Right cardiac atrium (tissue), 5 donors: ENCODE results near the gene CD81. TPM values are rescaled to one million over a fixed set of nuclear protein-coding genes. Genes with fewer than 3 reads are reported as not detected.

Experiments used
- ATAC-seq, 2 donors: fragments of 200-7000 bp; cut with Tn5 transposase; one replicate each; pipeline versions ENCODE4 v1.8.0 to v1.9.1; 2020; ENCODE audit warnings: moderate library complexity in 2 of 2, mild to moderate bottlenecking in 1 of 2
- DNase-seq, 3 donors: peaks; one replicate each; pipeline ENCODE4 v3.0.0-alpha.2; 2020
- H3K27ac ChIP-seq: one replicate; pipeline ENCODE4 v1.5.1; 2013; ENCODE audit warnings: mild to moderate bottlenecking, low read length, control low read depth, moderate library complexity
- H3K27me3 ChIP-seq: one replicate; pipeline ENCODE4 v1.6.1; 2013; ENCODE audit not compliant: control insufficient read depth, insufficient read depth
- H3K4me1 ChIP-seq: one replicate; pipeline ENCODE4 v1.6.1; 2013; ENCODE audit warnings: low read length; ENCODE audit not compliant: control insufficient read depth, insufficient read depth
- H3K4me3 ChIP-seq: one replicate; pipeline ENCODE4 v1.5.1; 2013; ENCODE audit warnings: low read length, control low read depth
- H3K9me3 ChIP-seq: one replicate; pipeline ENCODE4 v1.6.1; 2013; ENCODE audit warnings: low read length; ENCODE audit not compliant: control insufficient read depth
- WGBS: extraction: QIAGEN DNeasy Blood & Tissue Kit; methylation state at CpG from one replicate; pipeline ENCODE4 v1.1.7; 2013; 5-methylcytosine and 5-hydroxymethylcytosine counted together
- intact Hi-C, 4 donors: fragments of 100-400 bp; cut with DNase I; formaldehyde crosslinking; loops; one replicate each; pipeline versions ENCODE4 v1.11.0 to v1.14.0; 2022 to 2023
- polyA plus RNA-seq: library from polyadenylated mRNA; stranded (reverse); fragments of 200-250 nt; gene quantifications from one replicate; pipeline ENCODE4 v1.2.3, GENCODE V29; 2013
- total RNA-seq, 4 donors: library from RNA; stranded (reverse); fragmentation: NEBNext Ultra II Directional; extraction: Animal tissue kit (Norgen Biotek cat#: 25700); gene quantifications; one replicate each; pipeline ENCODE4 v1.2.1, GENCODE V29; 2021
- donor health status: healthy with polysubstance abuse.
- donor health status: DM: no; HTN: yes; CAD: no.
- donor health status: DM: no; HTN: no; CAD: no.
- donor health status: DM: no; HTN: yes; CAD: no; lungs with severe emphysema.
- donor health status: DM: yes; HTN: yes; CAD: no.

Gene CD81
- total and polyA plus RNA-seq, 5 donors, result 677 to 920 (median 816) TPM

DNA sequence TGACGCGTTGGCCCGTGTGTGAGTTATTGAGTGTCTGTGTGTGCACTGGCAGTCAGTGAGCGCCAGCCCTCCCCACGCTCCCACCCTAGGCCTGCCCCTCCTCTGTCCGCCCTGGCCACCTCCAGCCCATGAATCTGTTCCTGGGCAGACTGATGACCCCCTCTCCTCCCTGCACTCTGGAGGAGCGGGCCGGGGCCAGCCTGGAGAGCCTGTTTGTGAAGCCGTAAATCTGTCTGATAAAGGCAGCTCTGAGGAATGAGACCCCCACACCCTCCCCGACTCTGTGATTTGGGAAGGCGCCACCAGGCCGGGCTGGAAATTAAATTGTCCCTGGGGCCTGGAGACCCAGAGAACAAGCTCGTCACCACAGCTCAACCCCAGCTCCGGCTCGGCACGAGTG, 32.0 kb downstream of the CD81 start:
- 55% methylated on average over 16 of the region's 16 CpGs for WGBS
- intact Hi-C loops, result no loop called here
- no peaks in the 10 kb centered on the region for H3K9me3 ChIP-seq
- no peaks in the 10 kb centered on the region for H3K4me1 ChIP-seq
- no peak overlapping the region for H3K27ac ChIP-seq
- DNase-seq (no peak), ATAC-seq (no peak)
- H3K27me3 ChIP-seq, result no peaks in the 10 kb centered on the region
- no peak overlapping the region for H3K4me3 ChIP-seq

DNA sequence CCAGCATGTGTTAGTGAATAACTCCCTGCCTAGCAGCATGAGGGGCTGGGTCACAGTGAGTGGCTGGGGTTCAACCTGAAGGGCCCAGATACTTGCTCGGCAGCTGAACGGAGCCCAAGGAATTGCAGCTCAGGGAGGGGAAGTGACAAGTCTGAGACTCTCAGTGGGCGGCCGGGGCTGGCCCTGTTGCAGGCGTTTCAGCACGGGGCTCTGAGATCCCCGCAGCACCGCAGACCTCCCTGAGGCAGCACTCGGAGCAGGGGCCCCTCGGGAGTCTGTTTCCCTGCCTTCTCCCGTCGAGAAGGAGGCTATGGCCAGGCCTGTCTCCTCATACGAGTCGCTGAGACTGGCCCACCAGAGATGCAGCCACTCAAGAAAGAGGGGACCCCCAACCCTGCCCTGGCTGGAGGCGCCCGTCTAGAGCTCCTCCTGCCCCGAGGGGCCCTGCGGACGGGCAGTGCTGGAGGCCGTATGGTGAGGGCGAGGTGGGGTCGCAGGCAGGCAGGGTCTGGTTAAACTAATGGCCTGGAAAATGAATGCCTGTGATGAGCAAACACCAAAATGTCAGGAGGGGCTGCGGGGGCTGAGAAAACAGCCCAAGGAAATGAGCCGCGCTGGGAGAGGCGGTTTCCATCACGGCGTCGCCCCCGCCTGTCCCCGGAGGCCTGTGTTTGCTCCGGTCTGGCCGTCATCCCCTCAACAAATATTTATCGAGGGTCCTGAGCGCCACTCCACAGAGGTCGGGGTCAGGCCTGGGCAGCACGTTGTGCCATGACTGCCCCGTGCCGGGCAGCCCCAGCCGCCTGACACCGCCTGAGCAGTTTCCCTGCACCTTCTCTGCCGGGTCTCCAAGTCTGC, 32.7 kb downstream of the CD81 start:
- no peak overlapping the region for H3K27ac ChIP-seq
- no peaks in the 10 kb centered on the region for H3K27me3 ChIP-seq
- intact Hi-C loops, result no loop called here
- DNase-seq (no peak), ATAC-seq (no peak)
- H3K4me3 ChIP-seq, result no peak overlapping the region
- H3K9me3 ChIP-seq, result no peaks in the 10 kb centered on the region
- H3K4me1 ChIP-seq, result no peaks in the 10 kb centered on the region
- WGBS, result 48% methylated on average over 42 of the region's 42 CpGs

DNA sequence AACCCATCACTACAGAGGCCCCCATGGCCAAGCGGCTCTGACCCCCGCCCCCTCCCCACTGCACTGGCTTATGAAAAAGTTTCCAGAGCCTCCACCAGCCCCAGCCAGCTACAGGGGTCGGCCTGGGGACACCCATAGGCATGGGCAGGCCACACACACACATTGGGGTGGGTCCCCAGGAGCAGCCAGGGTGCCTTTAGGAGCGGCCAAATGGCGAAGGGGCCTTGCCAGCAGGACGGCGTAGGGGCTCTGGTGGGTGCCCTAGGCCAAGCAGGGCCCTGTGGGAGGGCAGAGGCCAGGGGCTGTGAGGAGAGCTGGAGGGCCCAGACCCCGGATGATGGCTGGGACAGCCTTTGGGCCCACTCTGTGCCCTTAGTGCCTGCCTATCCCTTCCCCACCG, 33.5 kb downstream of the CD81 start:
- no peaks in the 10 kb centered on the region for H3K27me3 ChIP-seq
- intact Hi-C loops, result no loop called here

DNA sequence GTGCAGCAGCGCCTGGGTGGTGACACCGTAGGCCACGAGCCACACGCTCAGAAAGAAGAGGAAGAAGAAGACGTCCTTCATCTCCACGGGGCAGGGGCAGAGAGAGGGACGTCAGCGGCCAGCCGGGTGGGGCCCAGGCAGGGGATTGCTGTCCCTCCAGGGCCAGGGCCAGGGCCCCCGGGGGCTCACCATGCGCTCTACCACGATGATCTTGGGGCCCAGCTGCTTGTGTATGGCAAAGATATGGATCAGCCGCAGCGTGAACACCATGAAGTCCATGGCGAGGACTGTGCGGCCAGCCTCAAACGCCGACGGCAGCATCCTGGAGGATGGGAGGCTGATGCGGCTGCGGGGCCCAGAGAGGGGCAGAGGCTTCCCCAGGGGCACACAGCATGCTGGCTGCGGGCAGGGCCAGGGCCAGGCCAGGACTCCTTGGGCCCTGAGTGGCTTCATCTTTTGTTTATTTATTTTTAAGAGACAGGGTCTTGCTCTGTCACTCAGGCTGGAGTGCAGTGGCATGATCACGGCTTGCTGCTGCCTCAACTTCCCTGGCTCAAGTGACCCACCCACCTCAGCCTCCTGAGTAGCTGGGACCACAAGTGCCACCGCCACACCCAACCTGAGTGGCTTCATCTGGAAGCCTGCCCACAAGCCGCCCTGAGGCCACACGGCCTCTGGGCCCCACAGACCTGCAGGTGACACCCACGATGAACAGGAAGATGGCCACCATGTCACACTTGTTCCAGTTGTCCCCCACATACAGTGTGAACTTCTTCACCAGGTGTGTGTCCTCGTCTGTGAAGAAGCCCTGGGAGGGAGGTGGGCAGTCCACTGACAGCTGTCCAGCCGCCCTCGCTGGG, 34.6 kb downstream of the CD81 start:
- intact Hi-C loops, result no loop called here

More for the DNA sequence above, 33.5 kb downstream of the CD81 start:
- Histone ChIP-seq H3K9me3 (no peaks in the 10 kb centered on the region), H3K4me3 (no peak overlapping the region), H3K4me1 (no peaks in the 10 kb centered on the region), H3K27ac (no peak overlapping the region)
- DNase-seq, result peak in 1 of 3 donors; percentile 20
- ATAC-seq, result no peak
- WGBS, result 87% methylated on average over 9 of the region's 9 CpGs

DNA sequence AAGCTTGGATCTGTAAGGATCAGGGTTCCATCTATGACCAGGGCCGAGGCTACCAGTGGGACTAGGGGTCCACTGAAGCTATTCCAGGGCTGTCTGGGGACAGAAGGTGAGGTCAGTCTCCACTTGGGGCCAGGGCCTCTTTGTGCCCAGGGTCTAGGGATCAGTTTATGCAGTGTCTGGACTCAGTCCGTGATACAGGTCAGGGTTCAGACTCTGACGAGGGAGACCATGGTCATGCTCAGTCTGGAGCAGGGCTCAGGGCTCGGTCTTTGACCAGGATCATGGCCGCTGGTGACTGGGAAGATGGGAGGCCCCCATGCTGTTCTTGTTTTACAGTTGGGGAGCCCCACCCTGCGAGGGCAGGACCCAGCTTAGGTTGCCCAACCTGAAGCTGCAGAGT, 35.2 kb downstream of the CD81 start:
- ATAC-seq, result no peak
- intact Hi-C loops, result no loop called here

More for the DNA sequence above, 34.6 kb downstream of the CD81 start:
- no peaks in the 10 kb centered on the region for H3K9me3 ChIP-seq
- H3K27ac ChIP-seq, result no peak overlapping the region
- WGBS, result 79% methylated on average over 30 of the region's 30 CpGs
- DNase-seq (peak in 1 of 3 donors; percentile 43), ATAC-seq (no peak)
- no peak overlapping the region for H3K4me3 ChIP-seq
- H3K27me3 ChIP-seq, result no peaks in the 10 kb centered on the region
- no peaks in the 10 kb centered on the region for H3K4me1 ChIP-seq

GRCh38 chr11:2413742-2414579, 36.9 kb downstream of the CD81 start:
- intact Hi-C loops, result no loop called here
- peak in 2 of 3 donors; percentile 46 to 59 for DNase-seq
- no peak for ATAC-seq
- WGBS, result 87% methylated on average over 43 of the region's 43 CpGs
- H3K9me3 ChIP-seq, result no peaks in the 10 kb centered on the region
- no peaks in the 10 kb centered on the region for H3K4me1 ChIP-seq
- no peak overlapping the region for H3K27ac ChIP-seq
- H3K27me3 ChIP-seq, result no peaks in the 10 kb centered on the region
- no peak overlapping the region for H3K4me3 ChIP-seq

More for the DNA sequence above, 35.2 kb downstream of the CD81 start:
- Histone ChIP-seq H3K27me3 (no peaks in the 10 kb centered on the region), H3K9me3 (no peaks in the 10 kb centered on the region), H3K4me3 (no peak overlapping the region), H3K4me1 (no peaks in the 10 kb centered on the region), H3K27ac (no peak overlapping the region)
- no peak for DNase-seq
- 85% methylated on average over 6 of the region's 6 CpGs for WGBS

GRCh38 chr11:2414616-2415015, 37.5 kb downstream of the CD81 start:
- Histone ChIP-seq H3K9me3 (no peaks in the 10 kb centered on the region), H3K4me1 (no peaks in the 10 kb centered on the region), H3K4me3 (no peak overlapping the region), H3K27me3 (no peaks in the 10 kb centered on the region), H3K27ac (no peak overlapping the region)
- ATAC-seq (no peak), DNase-seq (peak in 1 of 3 donors; percentile 50)
- intact Hi-C loops, result no loop called here
- WGBS, result 84% methylated on average over 35 of the region's 35 CpGs

DNA sequence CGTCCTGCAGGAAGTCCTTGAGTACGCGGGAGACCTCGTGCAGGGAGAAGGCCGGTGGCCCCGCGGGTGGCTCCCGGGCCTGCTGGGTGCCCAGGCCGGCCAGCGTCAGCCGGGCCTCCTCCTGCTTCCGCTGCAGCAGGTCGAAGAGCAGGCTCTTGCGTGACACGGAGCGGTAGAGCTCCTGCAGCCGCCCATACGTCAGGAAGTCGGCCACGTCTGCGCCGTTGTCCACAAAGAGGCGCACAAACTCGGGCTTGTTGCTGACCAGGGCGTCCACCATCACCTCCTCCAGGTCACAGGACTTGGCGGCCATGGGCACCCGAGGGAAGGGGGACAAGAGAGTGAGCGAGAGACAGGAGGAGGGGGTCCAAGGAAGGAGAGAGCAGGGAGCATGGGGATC, 38.1 kb downstream of the CD81 start:
- intact Hi-C loops, result no loop called here
- H3K27me3 ChIP-seq, result no peaks in the 10 kb centered on the region
- H3K27ac ChIP-seq, result no peak overlapping the region
- H3K9me3 ChIP-seq, result no peaks in the 10 kb centered on the region
- ATAC-seq (no peak), DNase-seq (peak in 2 of 3 donors; percentile 24 to 55)
- no peaks in the 10 kb centered on the region for H3K4me1 ChIP-seq
- 85% methylated on average over 28 of the region's 28 CpGs for WGBS
- no peak overlapping the region for H3K4me3 ChIP-seq

GRCh38 chr11:2415601-2416380, 38.7 kb downstream of the CD81 start:
- intact Hi-C loops, result no loop called here
- Histone ChIP-seq H3K4me1 (no peaks in the 10 kb centered on the region), H3K27me3 (no peaks in the 10 kb centered on the region), H3K27ac (no peak overlapping the region), H3K9me3 (no peaks in the 10 kb centered on the region), H3K4me3 (no peak overlapping the region)
- ATAC-seq (no peak), DNase-seq (peak in 2 of 3 donors; percentile 45)
- WGBS, result 78% methylated on average over 34 of the region's 34 CpGs

GRCh38 chr11:2416765-2417164, 39.7 kb downstream of the CD81 start:
- Histone ChIP-seq H3K9me3 (no peaks in the 10 kb centered on the region), H3K27me3 (no peaks in the 10 kb centered on the region), H3K4me3 (no peak overlapping the region), H3K27ac (no peak overlapping the region), H3K4me1 (no peaks in the 10 kb centered on the region)
- WGBS, result 78% methylated on average over 18 of the region's 18 CpGs
- no peak for ATAC-seq
- intact Hi-C loops, result no loop called here
- DNase-seq, result no peak
